Fibroblast of peridontal ligament (primary cell): Measurements from ENCODE around the gene PCDH8.
A peak's percentile ranks its signal among the peaks of the same experiment; 100 is the strongest.
"Not testable (repeated sequence)": the region's sequence is repeated elsewhere in the genome, so short reads cannot be mapped to it uniquely, and the experiment has no call there.

Source experiments
- DNase-seq: peaks from one replicate; pipeline ENCODE4 v3.0.0-alpha.2; 2010; ENCODE audit errors: extremely low read depth

PCDH8 gene

DNA sequence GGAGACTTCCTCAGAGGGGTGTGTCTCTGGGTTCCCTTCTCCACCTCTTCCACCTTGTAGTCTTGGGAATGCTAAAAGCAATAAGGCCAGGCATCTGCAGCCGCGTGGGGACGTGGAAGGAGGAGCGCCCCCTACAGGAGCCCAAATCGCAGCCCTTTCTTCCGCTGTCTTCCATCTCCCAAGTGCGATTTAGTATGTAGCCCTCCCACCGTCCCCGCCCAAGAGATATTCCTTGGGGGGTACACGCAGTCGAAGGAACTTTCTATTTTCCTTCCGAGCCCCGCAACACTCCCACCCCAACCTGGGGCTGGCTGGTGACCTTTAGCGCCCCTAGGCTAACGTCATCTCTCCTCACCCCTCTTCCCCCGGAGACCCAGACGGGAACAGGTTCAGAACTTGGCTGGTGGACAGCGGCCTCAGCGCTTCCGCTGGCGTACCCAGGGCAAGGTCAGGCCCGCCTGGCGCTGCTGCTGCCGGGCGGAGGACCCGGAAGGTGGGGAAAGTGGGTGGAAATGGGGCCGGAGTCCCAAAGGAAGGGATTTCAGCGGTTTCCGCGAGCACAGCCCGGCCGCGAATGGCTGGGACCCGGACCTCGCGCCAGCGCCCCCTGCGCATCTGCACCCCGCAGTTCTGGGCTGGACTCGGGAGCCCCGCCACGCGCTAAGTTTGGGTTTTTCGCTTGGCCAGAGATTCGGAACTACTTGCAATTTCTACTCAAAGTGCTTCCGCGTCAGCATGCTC lies 2.1 kb upstream of the PCDH8 start:
- peak; percentile 29 for DNase-seq

DNA sequence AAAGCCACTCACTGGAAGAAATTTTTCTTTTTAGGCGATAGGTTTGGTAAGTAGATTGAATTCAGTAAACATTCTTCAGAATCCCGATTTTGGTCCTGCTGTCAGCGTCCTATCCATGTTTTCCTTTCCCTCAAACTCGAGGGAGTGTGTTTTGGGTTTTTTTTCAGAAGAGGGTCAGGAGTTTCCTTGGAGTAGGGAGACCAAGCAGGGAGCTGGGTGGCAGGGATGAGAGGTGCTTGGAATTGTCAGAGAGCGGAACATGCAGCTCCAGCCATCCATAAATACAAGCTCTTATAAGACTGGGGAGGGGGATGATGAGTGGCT lies 1.6 kb upstream of the PCDH8 start:
- no peak for DNase-seq

DNA sequence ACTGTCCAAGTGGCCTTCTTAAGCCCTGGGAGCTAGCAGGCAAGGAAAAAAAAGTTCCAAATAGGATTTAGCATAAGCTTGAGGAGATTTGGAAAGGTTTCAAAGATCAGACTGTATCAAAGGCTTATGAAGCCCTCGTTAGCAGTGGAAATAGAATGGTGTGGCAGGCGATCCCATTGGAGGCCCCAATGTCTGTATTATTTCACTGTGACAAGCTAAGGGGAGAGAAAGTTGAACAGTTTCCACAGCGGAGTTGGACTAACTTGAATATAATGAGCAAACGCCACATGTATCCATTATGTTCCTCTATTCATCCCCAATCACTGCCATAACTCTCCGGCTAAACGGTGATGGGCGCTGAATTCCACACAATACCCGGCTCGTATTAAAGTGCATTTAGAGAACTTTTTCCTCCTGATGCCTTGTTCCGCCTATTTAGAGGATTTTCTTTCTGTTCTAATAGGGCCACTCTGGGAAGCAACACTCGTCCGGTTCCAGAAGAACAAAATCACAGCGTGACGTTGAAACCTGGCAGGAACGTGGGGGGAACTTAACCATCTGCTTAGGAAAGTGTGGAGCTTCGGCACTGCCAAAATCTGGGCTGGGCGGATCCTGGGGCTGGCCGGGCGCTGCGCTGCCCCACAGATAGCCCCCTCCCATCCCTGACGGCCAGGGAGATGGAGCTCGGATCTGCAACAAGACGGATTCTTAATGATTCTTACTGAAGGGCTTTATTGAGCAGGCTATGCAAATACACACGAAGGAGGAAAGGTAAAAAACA lies 1.0 kb upstream of the PCDH8 start:
- DNase-seq, result no peak

DNA sequence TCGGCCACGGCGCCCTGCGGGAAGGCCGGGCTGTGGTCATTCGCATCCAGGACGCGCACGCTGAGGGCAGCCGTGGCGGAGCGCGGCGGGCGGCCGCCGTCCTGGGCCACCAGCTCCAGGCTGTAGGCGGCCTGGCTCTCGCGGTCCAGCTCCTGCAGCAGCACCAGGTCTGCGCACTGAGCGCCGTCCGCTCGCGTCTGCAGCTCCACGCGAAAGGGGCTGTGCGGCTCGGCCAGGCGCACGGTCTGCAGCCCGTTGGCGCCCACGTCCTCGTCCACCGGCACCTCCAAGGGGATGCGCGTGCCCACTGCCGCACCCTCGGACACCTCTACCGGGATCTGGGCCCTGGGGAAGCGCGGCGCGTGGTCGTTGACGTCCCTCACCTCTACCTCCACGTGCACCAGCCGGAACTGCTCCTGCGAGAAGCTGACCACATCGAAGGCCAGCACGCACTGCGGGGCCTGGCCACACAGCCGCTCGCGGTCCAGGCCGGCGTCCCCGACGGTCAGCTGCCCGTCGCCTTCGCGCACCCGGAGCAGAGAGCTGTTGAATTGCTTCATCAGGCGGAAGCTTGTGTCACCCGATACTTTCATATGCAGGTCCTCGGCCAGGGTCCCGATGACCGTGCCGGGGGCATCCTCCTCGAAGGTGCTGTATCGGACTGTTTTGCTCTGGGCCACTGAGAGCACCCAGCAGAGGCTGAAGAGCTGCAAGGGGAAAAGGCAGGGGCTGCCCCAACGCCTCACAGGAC lies 583 bp downstream of the PCDH8 start:
- DNase-seq, result no peak

DNA sequence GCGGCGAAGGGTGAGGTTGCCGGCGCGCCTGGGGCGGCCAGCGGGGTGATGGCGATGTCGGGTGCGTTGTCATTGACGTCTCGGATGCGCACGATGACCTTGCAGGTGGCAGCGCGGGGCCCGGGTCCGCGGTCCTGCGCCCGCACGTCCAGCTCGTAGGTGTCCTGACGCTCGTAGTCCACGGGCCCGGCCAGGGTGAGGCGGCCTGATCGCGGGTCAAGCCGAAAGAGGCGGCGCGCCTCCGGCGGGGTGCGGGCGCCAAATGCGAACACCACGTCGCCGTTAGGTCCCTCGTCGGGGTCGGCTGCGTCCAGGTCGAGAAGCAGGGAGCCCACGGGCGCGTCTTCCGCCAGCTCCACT lies 1.1 kb downstream of the PCDH8 start:
- DNase-seq, result no peak

DNA sequence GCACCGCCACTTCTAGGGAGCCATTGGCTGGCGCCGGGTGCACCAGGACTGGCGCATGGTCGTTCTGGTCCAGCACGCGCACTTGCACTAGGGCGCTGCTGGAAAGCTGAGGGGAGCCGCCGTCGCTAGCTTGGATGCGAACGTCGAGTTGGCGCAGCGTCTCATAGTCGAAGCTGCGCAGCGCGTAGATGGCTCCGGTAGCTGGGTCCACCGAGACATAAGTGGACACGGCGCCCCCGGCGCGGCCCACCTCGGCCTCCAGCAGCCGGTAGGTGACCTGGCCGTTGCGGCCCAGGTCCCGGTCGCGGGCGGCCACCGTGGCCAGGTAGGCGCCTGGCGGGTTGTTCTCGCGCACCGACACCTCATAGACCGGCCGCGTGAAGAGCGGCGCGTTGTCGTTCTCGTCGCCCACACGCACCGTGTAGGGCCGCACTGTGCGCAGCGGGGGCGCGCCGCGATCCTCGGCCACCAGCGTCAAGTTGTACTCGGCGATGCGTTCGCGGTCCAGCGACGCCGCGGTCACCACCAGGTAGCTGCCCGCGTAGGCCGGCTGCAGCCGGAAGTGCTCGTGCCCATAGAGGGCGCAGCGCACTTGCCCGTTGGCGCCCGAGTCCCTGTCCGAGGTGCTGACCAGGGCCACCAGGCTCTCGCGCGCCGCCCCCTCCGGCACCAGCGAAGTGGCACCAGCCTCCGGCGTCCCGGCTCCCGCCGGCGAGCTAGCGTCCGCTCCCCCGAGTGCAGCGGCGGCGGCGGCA lies 1.7 kb downstream of the PCDH8 start:
- DNase-seq, result no peak

DNA sequence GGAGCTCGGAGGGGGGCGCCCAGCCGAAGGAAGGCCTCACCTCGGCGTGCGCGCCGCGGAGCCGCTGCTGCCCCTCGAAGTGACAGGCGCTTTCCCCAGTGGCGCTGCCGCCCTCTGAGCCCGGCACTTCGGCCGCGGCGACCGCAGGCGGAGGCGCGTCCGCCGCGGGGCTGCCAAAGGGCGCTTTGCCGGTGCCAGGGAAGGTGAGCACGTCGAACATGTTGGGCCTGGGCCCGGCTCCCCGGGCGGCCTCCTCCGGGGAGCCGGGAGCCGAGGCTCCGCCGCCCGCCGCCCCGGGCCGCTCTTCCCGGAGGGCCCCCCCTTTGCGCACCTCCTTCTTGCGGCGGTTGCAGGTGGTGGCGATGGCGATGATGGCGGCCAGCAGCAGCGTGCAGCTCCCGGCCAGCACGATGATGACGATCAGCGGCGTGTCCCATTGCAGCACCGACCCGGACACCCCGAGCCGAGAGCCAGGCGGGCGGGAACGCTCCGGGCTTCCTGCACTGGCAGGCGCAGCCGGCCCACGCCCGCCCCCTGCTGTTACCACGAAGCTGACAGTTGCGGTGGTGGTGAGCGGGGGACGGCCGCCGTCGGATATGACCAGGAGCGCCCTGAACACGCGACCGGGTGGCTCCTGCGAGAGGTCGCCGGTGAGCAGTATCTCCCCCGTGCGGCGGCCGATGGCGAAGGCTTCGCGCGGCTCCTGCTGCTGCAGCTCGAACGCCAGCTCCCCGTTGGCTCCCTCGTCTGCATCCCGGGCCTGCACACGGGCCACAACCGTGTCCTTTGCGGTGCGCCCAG lies 2.5 kb downstream of the PCDH8 start:
- DNase-seq, result no peak

DNA sequence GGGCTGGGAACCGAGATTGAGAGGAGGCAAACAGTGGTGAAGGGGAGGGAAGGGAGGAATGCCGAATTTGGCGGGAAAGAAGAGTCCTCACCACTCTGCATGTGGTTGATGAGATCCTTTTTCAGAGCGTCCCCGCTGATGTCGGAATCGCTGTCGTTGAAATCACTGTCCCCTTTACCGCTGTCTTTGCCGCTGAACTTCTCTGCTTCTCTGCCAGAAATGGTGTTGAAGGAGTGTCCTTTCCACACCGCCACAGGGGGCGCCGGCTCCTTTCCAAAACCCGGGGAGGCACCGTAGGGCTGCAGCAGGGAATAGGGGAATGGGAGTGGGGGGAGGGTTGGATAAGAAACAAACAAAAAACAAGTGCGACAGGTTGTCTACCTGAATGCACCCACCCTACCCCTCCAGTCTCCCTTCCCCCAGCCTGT lies 3.1 kb downstream of the PCDH8 start:
- no peak for DNase-seq

DNA sequence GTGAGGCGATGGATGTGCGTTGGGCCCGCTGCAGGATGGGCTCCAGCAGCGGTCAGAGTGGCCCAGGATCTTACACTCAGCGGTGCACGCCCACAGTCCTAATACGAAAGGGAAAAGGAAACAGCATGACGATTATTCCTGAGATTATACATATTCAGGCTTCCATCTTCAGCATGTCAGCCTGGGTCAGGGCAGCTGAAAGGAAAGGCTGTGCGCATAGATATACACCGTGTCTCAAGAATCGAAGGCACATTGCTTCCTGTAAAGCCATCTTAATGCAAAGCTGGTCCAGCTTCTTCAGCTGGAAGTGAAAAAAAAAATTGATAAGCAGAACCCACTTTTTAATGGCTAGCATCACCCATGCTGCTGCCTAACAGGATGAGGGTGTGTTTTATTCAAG lies 3.6 kb downstream of the PCDH8 start:
- no peak for DNase-seq

DNA sequence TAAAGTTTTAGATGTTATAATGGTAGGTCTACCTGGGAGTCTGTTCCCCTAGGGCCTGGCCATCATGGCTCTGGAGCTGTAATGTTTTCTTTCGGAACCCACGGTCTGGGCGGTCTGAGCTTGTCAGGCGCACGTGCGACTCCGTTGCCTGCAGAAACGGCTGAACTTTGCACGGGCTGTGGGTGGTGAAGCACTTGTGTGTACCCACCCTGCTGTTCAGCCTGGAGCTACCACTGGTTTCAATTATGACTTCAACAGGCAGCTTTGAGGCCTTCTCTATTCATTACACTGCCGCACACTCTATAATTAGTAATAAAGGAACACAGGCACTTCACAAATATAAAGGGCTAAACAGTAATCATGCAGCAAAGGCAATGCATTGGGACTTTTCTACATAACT lies 6.0 kb downstream of the PCDH8 start:
- no peak for DNase-seq

DNA sequence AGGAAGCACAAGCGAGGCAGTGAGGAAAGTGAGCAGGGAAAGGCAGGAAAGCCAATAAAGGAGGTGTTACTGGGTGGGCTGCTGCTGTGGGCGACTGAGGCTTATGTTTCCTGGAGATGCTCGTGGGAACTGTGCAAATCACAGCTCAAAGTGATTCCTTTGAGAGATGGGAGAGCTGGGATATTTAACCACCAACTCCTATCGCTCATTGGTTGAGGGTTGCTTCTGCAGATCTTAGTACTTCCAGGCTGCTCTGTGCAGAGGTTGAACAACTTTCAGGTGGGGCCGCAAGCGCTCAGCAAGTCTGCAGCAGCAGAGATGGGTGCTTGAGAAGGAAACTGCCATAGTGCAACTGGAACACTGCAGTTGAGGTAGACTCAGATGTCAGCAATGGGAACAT lies 8.4 kb downstream of the PCDH8 start:
- DNase-seq, result no peak

DNA sequence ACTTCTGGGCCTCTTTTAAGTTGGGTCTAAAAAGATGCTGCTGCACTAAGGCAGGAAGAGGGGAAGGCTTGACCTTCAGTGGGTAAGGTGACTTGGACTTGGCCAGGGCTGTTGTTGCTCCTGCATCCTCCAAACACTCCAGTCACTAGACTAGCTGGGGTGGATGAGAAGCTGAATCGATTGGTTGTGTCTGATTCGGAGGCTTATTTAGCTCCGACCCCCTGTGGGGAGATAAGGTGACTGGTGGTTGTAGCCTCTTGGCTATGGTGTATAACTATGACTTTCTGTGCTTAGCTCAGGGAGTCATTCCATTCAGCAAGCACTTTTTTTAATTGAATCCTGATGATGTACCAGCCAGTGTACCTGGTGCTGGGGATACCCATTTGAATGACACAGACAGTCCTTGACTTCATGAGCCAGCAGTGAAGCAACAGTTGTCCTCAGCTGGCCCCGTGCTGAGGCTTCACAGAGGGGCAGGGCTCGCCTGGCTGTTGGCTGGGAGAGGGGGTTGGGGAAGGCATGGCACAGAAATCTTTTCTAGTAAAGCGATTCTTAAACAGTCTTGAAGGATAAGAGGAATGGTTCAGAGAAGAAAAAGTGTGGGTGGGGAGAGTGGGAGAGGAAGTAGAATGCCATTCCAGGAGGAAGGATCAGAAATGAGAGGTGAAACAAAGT lies 9.9 kb downstream of the PCDH8 start:
- no peak for DNase-seq

DNA sequence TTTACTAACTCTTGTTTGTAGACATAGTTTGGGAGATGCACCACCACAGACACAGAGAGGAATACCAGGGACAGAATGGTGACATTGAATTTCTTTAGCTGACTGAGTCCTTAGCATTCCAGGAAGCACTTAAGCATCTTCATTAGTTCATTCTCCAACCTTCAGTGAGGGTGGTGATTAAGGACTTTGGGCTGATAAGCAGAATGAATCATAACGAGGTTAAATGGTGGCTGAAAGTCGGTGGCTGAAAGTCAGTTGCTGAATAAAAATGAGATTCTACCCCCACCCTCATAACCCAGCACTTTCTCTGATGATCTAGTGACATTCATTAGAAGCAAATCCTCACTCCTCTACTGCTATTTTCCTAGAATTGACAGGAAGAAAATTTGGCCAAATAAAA lies 10.6 kb downstream of the PCDH8 start:
- DNase-seq, result no peak

DNA sequence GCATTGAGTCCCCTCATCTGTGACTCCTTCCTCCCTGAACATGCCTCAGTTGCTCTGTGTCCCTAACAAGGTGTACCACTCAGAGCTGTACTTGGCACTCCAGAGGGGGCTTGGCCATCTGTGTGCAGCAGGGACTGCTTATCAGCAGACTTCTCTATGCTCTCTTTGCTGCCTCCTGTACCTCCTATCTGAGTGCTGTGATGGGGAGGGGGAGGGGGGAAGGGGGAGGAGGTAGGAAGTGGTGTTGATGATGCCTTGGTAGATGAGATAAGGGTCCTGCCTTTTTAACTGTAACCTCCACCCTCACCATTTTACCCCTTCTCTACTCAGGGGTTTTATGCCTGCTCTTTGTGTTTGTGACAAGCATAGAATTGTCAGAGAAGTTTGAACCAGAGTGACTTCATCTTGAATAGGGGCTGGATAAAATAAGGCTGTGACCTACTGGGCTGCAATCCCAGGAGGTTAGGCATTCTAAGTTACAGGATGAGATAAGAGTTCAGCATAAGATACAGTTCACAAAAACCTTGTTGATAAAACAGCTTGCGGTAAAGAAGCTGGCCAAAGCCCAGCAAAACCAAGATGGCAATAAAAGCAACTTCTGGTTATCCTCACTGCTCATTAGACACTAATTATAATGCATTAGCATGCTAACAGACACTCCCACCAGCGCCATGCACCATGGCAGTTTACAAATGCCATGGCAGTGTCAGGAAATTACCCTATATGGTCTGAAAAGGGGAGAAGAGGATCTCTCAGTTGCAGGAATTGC lies 13.2 kb downstream of the PCDH8 start:
- DNase-seq, result no peak

DNA sequence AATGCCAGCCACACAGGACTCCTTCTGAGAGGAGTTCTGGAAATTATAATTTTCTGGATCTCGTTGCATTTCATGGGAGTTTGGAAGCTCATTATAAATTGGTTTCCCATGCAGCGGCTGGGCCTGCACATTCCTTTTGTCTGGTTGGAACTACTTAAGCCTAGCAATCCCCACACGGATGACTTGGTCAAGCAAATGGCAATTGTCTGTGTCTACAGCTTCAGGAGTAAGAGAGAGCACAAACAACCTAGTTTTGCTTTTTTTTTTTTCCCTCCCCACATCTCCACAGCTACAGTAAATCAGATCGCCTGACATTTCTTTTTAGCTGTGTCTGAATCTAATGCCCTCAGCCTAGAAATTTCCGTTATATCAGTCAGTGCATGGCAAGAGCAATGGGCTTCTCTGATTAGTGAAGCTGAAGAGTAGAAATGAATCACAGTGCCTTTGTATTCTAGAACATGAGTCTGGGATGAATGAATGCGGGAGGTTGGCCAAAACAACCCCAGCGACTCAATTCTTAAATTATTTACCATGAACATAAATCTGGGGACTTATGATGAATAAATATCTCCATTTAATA lies 15.1 kb downstream of the PCDH8 start:
- DNase-seq, result no peak

DNA sequence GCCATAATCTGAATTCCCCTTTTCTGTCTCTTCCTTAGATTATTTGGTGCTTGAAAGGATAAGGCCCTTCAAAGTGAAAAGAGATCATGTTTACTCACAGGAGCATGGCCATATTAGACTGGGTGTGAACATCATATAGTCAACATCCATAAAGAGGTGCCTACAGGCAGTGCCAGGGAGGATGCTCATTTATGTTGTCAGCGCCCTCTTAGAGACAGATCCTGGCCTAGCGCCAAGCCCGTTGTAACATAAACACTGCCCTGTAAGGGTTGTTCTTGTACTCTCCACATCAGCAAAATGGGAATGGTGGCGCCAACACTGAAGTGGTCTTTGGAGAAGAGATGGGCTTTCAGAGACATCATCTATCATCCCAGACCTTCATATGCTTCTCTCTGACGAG lies 16.1 kb downstream of the PCDH8 start:
- DNase-seq, result no peak

DNA sequence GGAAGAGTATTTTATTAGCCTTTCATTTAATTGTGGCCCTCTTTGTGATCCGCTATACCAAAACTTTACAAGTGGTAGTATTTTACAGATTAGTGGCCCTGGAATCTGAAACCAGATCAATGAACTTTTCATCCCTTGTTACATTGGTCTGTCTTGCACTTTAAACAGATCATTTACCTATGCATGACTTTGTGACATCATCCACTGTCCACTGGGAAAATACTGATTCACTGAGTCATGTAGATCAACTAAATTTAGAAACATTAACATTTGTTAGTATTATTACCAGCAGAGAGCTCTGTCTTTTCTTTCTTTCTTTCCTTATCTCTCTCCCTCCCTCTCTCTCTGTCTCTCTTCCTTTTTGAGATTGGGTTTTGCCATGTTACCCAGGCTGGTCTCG lies 17.5 kb downstream of the PCDH8 start:
- DNase-seq, result no peak

DNA sequence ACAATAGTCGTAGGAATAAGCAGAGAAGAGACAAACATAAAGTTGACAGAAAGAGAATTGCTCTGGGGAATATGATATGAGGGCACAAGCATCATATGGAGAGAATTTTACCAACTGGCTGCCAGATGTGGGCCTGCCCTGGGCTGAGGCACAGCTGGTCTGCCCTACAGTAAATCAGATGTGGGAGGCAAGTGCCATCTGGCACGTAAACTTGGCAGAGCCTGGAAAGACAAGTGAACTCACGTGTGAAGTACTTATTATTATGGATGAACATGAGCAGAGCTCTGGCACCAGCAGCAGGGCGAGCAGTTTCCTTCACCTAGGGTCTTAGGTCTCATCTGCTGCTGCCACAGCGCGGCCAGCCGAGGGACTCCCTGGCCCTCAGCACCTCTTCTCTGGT lies 20.6 kb downstream of the PCDH8 start:
- no peak for DNase-seq

DNA sequence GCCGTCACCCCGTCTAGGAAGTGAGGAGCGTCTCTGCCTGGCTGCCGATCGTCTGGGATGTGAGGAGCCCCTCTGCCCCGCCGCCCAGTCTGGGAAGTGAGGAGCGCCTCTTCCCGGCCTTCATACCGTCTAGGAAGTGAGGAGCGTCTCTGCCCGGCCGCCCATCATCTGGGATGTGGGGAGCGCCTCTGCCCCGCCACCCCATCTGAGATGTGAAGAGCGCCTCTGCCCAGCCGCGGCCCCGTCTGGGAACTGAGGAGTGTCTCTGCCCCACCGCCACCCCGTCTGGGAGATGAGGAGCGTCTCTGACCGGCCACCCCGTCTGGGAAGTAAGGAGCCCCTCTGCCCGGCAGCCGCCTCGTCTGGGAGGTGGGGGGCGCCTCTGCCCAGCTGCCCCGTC lies 30.6 kb downstream of the PCDH8 start:
- DNase-seq, result not testable (repeated sequence)

DNA sequence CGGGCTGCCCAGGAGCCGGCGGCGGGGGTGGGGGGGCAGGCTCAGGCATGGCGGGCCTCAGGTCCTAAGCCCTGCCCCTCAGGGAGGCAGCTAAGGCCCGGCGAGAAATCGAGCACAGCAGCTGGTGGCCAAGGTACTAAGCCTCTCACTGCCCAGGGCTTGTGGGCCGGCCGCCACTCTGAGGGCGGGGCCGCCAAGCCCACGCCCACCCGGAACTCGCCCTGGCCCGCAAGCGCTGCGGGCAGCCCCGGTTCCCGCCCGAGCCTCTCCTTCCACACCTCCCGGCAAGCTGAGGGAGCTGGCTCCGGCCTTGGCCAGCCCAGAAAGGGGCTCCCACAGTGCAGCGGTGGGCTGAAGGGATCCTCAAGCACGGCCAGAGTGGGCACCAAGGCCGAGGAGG lies 33.1 kb downstream of the PCDH8 start:
- DNase-seq, result no peak
